ENCODE results near the gene PLCH1.

Gene PLCH1

GRCh38 chr3:155368786-155369185 lies 376.1 kb downstream of the PLCH1 start:
- no peak for DNase-seq

GRCh38 chr3:155367506-155367905 lies 377.4 kb downstream of the PLCH1 start:
- DNase-seq, result no peak

GRCh38 chr3:155365178-155365783 lies 379.6 kb downstream of the PLCH1 start:
- no peak for DNase-seq

GRCh38 chr3:155364492-155364891 lies 380.4 kb downstream of the PLCH1 start:
- no peak for DNase-seq

GRCh38 chr3:155363690-155364070 lies 381.2 kb downstream of the PLCH1 start:
- no peak for DNase-seq

GRCh38 chr3:155362808-155363689 lies 381.8 kb downstream of the PLCH1 start:
- no peak for DNase-seq

- no peak for DNase-seq
Observed at GRCh38 chr3:155360281-155360680, 384.6 kb downstream of the PLCH1 start.

- DNase-seq, result no peak
Observed at GRCh38 chr3:155356594-155357370, 388.1 kb downstream of the PLCH1 start.

- DNase-seq, result no peak
Observed at GRCh38 chr3:155354658-155355057, 390.2 kb downstream of the PLCH1 start.

- DNase-seq, result peak; percentile 60
Observed at GRCh38 chr3:155352900-155353490, 391.9 kb downstream of the PLCH1 start.

GRCh38 chr3:155350571-155350970 lies 394.3 kb downstream of the PLCH1 start:
- no peak for DNase-seq

- DNase-seq, result no peak
Observed at GRCh38 chr3:155347901-155348300, 397.0 kb downstream of the PLCH1 start.

GRCh38 chr3:155342344-155342743 lies 402.5 kb downstream of the PLCH1 start:
- no peak for DNase-seq

GRCh38 chr3:155339052-155339451 lies 405.8 kb downstream of the PLCH1 start:
- DNase-seq, result no peak

- no peak for DNase-seq
Observed at GRCh38 chr3:155335724-155336354, 409.0 kb downstream of the PLCH1 start.

- no peak for DNase-seq
Observed at GRCh38 chr3:155334914-155335723, 409.8 kb downstream of the PLCH1 start.

- DNase-seq, result no peak
Observed at GRCh38 chr3:155334215-155334913, 410.5 kb downstream of the PLCH1 start.

- no peak for DNase-seq
Observed at GRCh38 chr3:155332716-155333115, 412.2 kb downstream of the PLCH1 start.

GRCh38 chr3:155331078-155331477 lies 413.8 kb downstream of the PLCH1 start:
- no peak for DNase-seq

- DNase-seq, result no peak
Observed at GRCh38 chr3:155330370-155330769, 414.5 kb downstream of the PLCH1 start.

GRCh38 chr3:155329513-155330048 lies 415.3 kb downstream of the PLCH1 start:
- DNase-seq, result no peak

Data from NCI-H1694 (cell line).